Transverse colon (tissue), 4 donors: Measurements from ENCODE around the gene CDCA7L. TPM values are rescaled to one million over a fixed set of nuclear protein-coding genes. Genes with fewer than 3 reads are reported as not detected.

Source experiments
- DNase-seq: peaks from one replicate; pipeline ENCODE4 v3.0.0-alpha.2; 2019
- H3K27ac ChIP-seq, 4 donors: fragments of 200-600 bp; sonication (generic); 2 replicates each; pipeline ENCODE4 v1.5.1; 2016 to 2018; ENCODE audit warnings: inconsistent platforms in 4 of 4
- H3K27me3 ChIP-seq: fragments of 200-600 bp; sonication (generic); 2 replicates; pipeline ENCODE4 v1.5.1; 2017; ENCODE audit warnings: inconsistent platforms
- H3K36me3 ChIP-seq, 4 donors: fragments of 200-600 bp; sonication (generic); 2 replicates each; pipeline ENCODE4 v1.5.1; 2017 to 2019; ENCODE audit warnings: inconsistent platforms in 4 of 4
- H3K4me1 ChIP-seq, 4 donors: fragments of 200-600 bp; sonication (generic); 2 replicates each; pipeline ENCODE4 v1.5.1; 2017 to 2020; ENCODE audit warnings: inconsistent platforms in 4 of 4
- H3K4me3 ChIP-seq, 4 donors: fragments of 200-600 bp; sonication (generic); 1 replicate in 1 of 4; 2 replicates in 3 of 4; pipeline versions ENCODE4 v1.5.1 to v1.6.1; 2017 to 2019; ENCODE audit warnings: inconsistent platforms in 4 of 4
- H3K9me3 ChIP-seq, 2 donors: fragments of 200-600 bp; sonication (generic); 2 replicates each; pipeline ENCODE4 v1.5.1; 2017 to 2019; ENCODE audit warnings: inconsistent platforms in 2 of 2
- EP300 ChIP-seq: sonication (generic); formaldehyde crosslinking; IDR thresholded peaks from one replicate; pipeline ENCODE4 v1.6.1; 2017; ENCODE audit warnings: antibody characterized with exemption, low read depth
- POLR2A ChIP-seq: fragments of 450-650 bp; IDR thresholded peaks from one replicate; pipeline ENCODE4 v1.6.1; 2016; ENCODE audit warnings: antibody characterized with exemption, mild to moderate bottlenecking, moderate library complexity
- POLR2AphosphoS5 ChIP-seq, 3 donors: sonication (generic); formaldehyde crosslinking; IDR thresholded peaks; one replicate each; pipeline ENCODE4 v1.6.1; 2016; ENCODE audit warnings: antibody characterized with exemption in 3 of 3
- WGBS, 2 donors: methylation state at CpG; one replicate each; pipeline ENCODE4 v1.1.5; 2018; ENCODE audit warnings: low coverage in 1 of 2; 5-methylcytosine and 5-hydroxymethylcytosine counted together
- in situ Hi-C, 4 donors: fragments of 200-750 bp; cut with MboI; loops; one replicate each; pipeline versions ENCODE4 v1.15.0 to v1.15.1; 2017; ENCODE audit warnings: low sequenced_read_pairs in 3 of 4, low pct_ligation_motif_present in 1 of 4, low pct_unique_long_range_greater_than_20kb in 1 of 4
- intact Hi-C: fragments of 100-400 bp; cut with DNase I; formaldehyde crosslinking; loops from one replicate; pipeline ENCODE4 v1.15.1; 2023; ENCODE audit warnings: low total_unique reads
- total RNA-seq, 4 donors: library from RNA; depleted of rRNA; stranded (reverse); fragments of >200 nt; gene quantifications; one replicate each; pipeline ENCODE4 v1.1.0, GENCODE V29; 2016
- TF ChIP-seq, protein P1 (sequence below), 5 experiments: fragments of 200-600 bp in 3 of 5; fragments of 450-650 bp in 2 of 5; sonication (generic) in 3 of 5; IDR thresholded peaks; 1 replicate in 2 of 5; 2 replicates in 3 of 5; pipeline ENCODE4 v1.5.1; 2016 to 2017; ENCODE audit warnings: antibody characterized with exemption in 5 of 5, inconsistent platforms in 3 of 5, mild to moderate bottlenecking in 2 of 5, moderate library complexity in 1 of 5

CDCA7L gene
- total RNA-seq, 4 donors from 2014 or later = 9.0 to 24.0 (median 13.2) TPM

DNA sequence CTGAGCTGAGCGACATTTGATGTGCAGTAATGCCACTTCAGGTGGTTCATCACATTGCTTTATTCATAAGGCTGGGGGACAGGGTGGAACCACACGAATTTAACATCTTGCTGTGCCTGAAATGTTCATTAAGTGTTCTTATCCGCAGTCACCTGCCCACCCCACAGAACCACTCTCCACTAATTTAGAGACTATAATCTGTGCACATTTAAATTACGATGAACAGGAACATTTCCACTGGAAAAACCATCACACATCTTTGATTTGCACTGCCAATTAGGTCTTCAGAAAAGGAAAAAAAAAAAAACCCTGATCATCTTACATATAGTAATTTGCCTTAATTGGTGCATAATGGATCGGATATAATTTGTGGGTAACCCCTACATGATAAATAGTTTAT is 2.3 kb downstream of the CDCA7L start:
- Histone ChIP-seq H3K4me1 (peaks cover 6 to 67% (median 37%) of the 10 kb centered on the region in 4 donors), H3K9me3 (no peaks in the 10 kb centered on the region), H3K27me3 (no peaks in the 10 kb centered on the region), H3K36me3 (no peaks in the 10 kb centered on the region), H3K27ac (peak overlapping the region in 2 of 4 donors; percentile 87 to 92), H3K4me3 (no peak overlapping the region)
- in situ Hi-C loops (no loop called here), intact Hi-C loops (no loop called here)
- no peak for TF ChIP-seq EP300
- TF ChIP-seq, protein P1, sequence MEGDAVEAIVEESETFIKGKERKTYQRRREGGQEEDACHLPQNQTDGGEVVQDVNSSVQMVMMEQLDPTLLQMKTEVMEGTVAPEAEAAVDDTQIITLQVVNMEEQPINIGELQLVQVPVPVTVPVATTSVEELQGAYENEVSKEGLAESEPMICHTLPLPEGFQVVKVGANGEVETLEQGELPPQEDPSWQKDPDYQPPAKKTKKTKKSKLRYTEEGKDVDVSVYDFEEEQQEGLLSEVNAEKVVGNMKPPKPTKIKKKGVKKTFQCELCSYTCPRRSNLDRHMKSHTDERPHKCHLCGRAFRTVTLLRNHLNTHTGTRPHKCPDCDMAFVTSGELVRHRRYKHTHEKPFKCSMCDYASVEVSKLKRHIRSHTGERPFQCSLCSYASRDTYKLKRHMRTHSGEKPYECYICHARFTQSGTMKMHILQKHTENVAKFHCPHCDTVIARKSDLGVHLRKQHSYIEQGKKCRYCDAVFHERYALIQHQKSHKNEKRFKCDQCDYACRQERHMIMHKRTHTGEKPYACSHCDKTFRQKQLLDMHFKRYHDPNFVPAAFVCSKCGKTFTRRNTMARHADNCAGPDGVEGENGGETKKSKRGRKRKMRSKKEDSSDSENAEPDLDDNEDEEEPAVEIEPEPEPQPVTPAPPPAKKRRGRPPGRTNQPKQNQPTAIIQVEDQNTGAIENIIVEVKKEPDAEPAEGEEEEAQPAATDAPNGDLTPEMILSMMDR (IDR thresholded peaks at IDR 0.05) = no peak
- no peak for TF ChIP-seq POLR2A
- no peak for TF ChIP-seq POLR2AphosphoS5 (IDR thresholded peaks at IDR 0.05)
- no peak for DNase-seq
- WGBS, 2 donors = 78 to 82% methylated on average over 3 to 5 of the region's 5 CpGs

DNA sequence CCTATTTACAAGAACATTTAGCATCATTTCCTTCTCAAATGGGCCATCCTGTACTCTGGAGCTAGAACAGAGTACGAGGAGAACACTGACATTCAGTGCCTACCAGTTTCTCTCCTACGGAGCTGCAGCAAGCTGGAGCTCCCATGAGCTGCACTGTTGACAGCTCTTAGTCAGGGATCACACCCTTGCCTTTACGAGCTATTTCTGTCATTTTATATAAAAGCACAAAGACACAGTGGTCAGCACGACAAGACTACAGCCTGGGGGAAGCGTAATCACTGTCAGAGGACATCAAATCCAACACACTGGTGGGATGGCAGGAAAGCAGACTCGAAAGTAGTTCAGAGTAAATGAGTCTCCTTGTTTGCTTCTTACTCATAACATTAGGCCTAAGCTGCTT is 2.7 kb downstream of the CDCA7L start:
- intact Hi-C loops (no loop called here), in situ Hi-C loops (no loop called here)
- Histone ChIP-seq H3K4me1 (peaks cover 6 to 64% (median 37%) of the 10 kb centered on the region in 4 donors), H3K4me3 (no peak overlapping the region), H3K27me3 (no peaks in the 10 kb centered on the region), H3K27ac (peak overlapping the region in 1 of 4 donors; percentile 9), H3K9me3 (no peaks in the 10 kb centered on the region), H3K36me3 (no peaks in the 10 kb centered on the region)
- TF ChIP-seq EP300 (no peak), POLR2AphosphoS5 (IDR thresholded peaks at IDR 0.05) (no peak), POLR2A (no peak)
- TF ChIP-seq, protein P1 (IDR thresholded peaks at IDR 0.05) = no peak
- WGBS, 2 donors = 49 to 70% methylated on average over 3 to 6 of the region's 6 CpGs
- DNase-seq = no peak

DNA sequence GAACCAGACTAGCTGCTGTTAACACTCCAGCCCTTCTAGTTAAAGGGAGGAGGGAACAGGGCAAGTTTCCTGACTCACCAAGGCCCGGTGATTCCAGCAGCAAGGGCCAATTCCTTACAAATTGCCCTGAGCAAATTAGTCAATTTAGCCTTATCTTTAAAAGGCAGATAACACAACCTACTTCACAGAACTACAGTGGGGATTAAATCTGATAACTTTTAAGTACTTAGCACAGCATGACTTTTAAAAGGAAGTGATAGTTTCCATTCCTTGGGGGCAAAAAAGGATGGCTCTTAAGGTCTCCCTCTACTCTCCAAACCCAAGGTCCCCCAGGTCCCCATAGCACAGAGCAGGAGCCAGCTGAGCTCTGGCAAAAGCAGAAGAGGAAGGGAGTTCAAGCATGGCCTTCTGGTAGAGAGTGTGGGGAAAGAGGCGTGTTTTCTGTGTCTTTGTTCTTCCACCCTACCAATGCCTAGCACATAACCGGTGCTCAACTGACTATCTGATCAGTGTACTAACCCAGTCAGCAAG is 4.0 kb downstream of the CDCA7L start:
- H3K27me3 ChIP-seq = no peaks in the 10 kb centered on the region
- no peaks in the 10 kb centered on the region for H3K36me3 ChIP-seq
- 43% methylated on average over 3 of the region's 3 CpGs; no CpG with 5 or more reads in 1 of the 2 donors for WGBS, 2 donors
- no peak for TF ChIP-seq POLR2A
- no peak for TF ChIP-seq EP300
- TF ChIP-seq, protein P1 (IDR thresholded peaks at IDR 0.05) = no peak
- TF ChIP-seq POLR2AphosphoS5 (IDR thresholded peaks at IDR 0.05) = no peak
- H3K27ac ChIP-seq = peak overlapping the region in 3 of 4 donors; percentile 5 to 32 (median 20)
- intact Hi-C loops (no loop called here), in situ Hi-C loops (no loop called here)
- peaks cover 6 to 53% (median 33%) of the 10 kb centered on the region in 4 donors for H3K4me1 ChIP-seq
- no peak overlapping the region for H3K4me3 ChIP-seq
- DNase-seq = no peak
- H3K9me3 ChIP-seq = no peaks in the 10 kb centered on the region

DNA sequence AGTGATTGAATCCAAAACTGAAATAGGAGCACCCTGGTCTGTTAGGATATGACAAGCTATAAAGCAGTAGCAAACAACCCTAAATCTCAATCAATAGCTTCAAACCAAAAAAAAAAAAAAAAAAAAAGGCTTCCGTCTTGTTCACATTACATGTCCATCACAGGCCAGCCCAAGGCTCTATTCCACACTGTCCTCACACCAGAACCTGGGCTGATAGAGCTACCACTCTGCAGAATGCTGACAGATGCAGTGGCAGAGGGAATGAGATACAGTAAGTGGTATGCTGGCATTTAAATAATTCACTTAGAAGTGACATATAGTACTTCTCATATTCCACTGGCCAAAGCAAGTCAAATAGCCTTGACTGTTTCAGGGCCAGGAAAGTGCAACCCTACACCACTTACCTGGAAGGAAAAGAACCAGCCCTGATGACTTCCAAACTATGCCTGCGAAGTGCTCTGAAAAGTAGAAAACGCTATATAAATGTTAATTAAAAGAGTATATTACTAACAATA is 5.8 kb downstream of the CDCA7L start:
- no peaks in the 10 kb centered on the region for H3K27me3 ChIP-seq
- in situ Hi-C loops = no loop called here
- no peak overlapping the region for H3K27ac ChIP-seq
- H3K36me3 ChIP-seq = no peaks in the 10 kb centered on the region
- intact Hi-C loops = no loop called here
- no peak for DNase-seq
- TF ChIP-seq POLR2A = no peak
- TF ChIP-seq EP300 = no peak
- TF ChIP-seq POLR2AphosphoS5 (IDR thresholded peaks at IDR 0.05) = no peak
- TF ChIP-seq, protein P1 (IDR thresholded peaks at IDR 0.05) = no peak
- 89 to 90% methylated on average over 3 of the region's 3 CpGs for WGBS, 2 donors
- H3K4me1 ChIP-seq = peaks cover 0 to 45% (median 25%) of the 10 kb centered on the region in 4 donors
- H3K9me3 ChIP-seq = no peaks in the 10 kb centered on the region
- H3K4me3 ChIP-seq = no peak overlapping the region
